Liver (tissue), 3 donors: ENCODE measurements around the gene DAGLB.

Experiments used
- CTCF ChIP-seq: fragments of 150-350 bp; IDR thresholded peaks from 2 replicates; pipeline ENCODE4 v1.5.1; 2017; ENCODE audit warnings: improper control_type of control experiment, low read depth, low read length; ENCODE audit not compliant: missing input control
- EGR1 ChIP-seq, 2 donors: IDR thresholded peaks; 2 replicates each; pipeline ENCODE4 v1.6.1; 2016 to 2018; ENCODE audit warnings: antibody characterized with exemption in 2 of 2, low read depth in 2 of 2
- ZBTB33 ChIP-seq: IDR thresholded peaks from 2 replicates; pipeline ENCODE4 v1.6.1; 2016; ENCODE audit warnings: antibody characterized with exemption
- donor health status: healthy.
- donor health status: healthy.

GRCh38 chr7:6423942-6424701 lies 23.6 kb downstream of the DAGLB start:
- TF ChIP-seq CTCF, result no peak
- TF ChIP-seq EGR1 (IDR thresholded peaks at IDR 0.05; ENCODE audit: low read depth in 2 of 2), result no peak
- no peak for TF ChIP-seq ZBTB33
